Rectal smooth muscle tissue (tissue), 1 donor: ENCODE measurements around the gene OR2G2.

Source experiments
- H3K27ac ChIP-seq: one replicate; pipeline ENCODE4 v1.7.0; 2013; ENCODE audit warnings: low read depth, low read length, inconsistent platforms
- H3K27me3 ChIP-seq: one replicate; pipeline ENCODE4 v1.7.0; 2013; ENCODE audit warnings: low read length; ENCODE audit not compliant: control insufficient read depth, insufficient read depth
- H3K36me3 ChIP-seq: one replicate; pipeline ENCODE4 v1.7.0; 2013; ENCODE audit warnings: low read length; ENCODE audit not compliant: control insufficient read depth, insufficient read depth
- H3K4me1 ChIP-seq: one replicate; pipeline ENCODE4 v1.7.0; 2013; ENCODE audit warnings: low read length; ENCODE audit not compliant: control insufficient read depth, insufficient read depth
- H3K4me3 ChIP-seq: one replicate; pipeline ENCODE4 v1.7.0; 2013; ENCODE audit warnings: low read length
- H3K9ac ChIP-seq: one replicate; pipeline ENCODE4 v1.7.0; 2013; ENCODE audit warnings: low read length

The OR2G2 gene

GRCh38 chr1:247588060-247588459 is at the start of gene OR2G2:
Gene OR2G2 (plus strand): TSS chr1:247588360. CDS start chr1:247588360, 0 bp downstream.
- no peaks in the 10 kb centered on the region for H3K4me1 ChIP-seq
- no peaks in the 10 kb centered on the region for H3K27me3 ChIP-seq
- no peak within 1 kb of the TSS for H3K9ac ChIP-seq
- H3K4me3 ChIP-seq = no peak within 1 kb of the TSS
- H3K36me3 ChIP-seq = no peaks in the 10 kb centered on the region
- no peak within 1 kb of the TSS for H3K27ac ChIP-seq

DNA sequence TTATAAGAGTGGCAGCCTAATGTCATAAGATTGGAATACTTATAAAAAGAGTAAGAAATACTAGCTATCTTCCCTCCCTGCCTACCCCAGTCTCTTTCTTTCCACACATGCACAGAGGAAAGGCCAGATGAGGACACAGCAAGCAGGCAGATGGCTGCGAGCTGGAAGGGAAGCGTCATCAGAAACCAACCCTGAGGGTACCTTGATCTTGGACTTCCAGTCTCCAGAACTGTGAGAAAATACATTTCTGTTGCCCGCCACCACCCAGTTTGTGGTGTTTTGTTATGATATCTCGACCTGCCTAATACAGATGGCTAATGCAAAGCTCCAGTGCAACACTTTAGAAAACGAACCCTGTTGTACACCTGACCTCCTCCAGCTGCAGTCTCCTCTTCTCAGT is 49.6 kb upstream of the OR2G2 start:
- Histone ChIP-seq H3K9ac (no peak overlapping the region), H3K27me3 (no peaks in the 10 kb centered on the region), H3K36me3 (no peaks in the 10 kb centered on the region), H3K4me3 (no peak overlapping the region), H3K4me1 (no peaks in the 10 kb centered on the region), H3K27ac (no peak overlapping the region)

DNA sequence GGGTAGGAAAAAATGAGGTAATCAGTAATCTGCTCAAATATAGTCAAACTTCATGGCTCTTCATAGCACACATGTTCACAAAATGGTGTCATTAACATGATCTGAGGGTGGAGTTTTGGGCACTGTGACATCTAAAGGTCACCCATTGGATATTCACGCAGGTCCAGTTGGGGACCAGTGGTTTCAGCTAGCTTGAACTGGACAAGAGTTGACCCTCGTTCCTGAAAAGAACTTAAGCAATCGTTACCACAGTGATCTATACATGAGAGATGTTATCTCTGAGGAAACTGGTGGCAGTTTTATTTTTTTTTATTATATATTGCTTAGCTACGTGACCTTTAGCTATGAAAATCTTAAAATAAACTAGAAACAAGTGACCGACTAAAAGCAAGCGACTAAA is 48.9 kb upstream of the OR2G2 start:
- Histone ChIP-seq H3K9ac (no peak overlapping the region), H3K4me3 (no peak overlapping the region), H3K27ac (no peak overlapping the region), H3K4me1 (no peaks in the 10 kb centered on the region), H3K36me3 (no peaks in the 10 kb centered on the region), H3K27me3 (no peaks in the 10 kb centered on the region)

DNA sequence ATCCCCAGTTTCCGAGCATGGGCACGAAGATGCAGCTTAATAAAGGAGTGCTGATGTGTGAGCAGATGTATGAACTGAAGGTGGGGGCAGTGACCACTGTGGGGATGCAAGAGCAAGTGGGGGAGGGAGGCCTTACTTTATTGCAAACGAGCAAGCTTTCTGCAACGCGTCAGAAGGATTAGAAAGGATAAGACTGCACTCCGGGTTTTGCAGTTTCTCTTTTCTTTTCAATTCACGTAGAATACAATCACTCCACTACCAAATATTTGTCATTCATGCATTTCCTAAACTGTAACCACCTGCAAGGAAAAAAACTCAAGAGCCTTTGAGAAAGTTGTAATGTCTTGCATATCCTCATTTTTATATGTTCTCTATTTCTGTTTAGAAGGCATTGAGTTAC is 47.6 kb upstream of the OR2G2 start:
- Histone ChIP-seq H3K9ac (no peak overlapping the region), H3K4me1 (no peaks in the 10 kb centered on the region), H3K27me3 (no peaks in the 10 kb centered on the region), H3K36me3 (no peaks in the 10 kb centered on the region), H3K4me3 (no peak overlapping the region), H3K27ac (no peak overlapping the region)

DNA sequence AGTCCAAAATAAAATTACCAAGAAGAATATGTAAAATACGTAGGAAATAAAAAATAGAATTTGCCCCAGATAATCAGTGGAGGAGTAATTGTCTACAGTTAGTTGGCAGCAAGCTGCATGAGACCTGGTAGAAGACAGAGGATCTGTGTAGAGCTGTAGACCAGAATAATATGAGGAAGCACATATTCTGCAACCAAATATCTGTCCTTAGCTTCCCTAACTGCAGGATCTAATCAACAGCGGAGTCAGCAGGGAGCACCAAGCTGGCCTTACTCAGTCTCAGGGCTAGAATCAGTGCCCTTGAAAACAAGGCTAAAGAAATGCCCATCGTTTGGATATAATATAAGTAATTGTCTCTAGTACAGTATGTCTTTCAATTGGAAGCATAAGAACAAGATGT is 45.3 kb upstream of the OR2G2 start:
- H3K9ac ChIP-seq = no peak overlapping the region
- no peaks in the 10 kb centered on the region for H3K27me3 ChIP-seq
- H3K4me1 ChIP-seq = no peaks in the 10 kb centered on the region
- no peak overlapping the region for H3K27ac ChIP-seq
- H3K36me3 ChIP-seq = no peaks in the 10 kb centered on the region
- H3K4me3 ChIP-seq = no peak overlapping the region

GRCh38 chr1:247548092-247548491 is 40.1 kb upstream of the OR2G2 start:
- Histone ChIP-seq H3K27ac (no peak overlapping the region), H3K9ac (no peak overlapping the region), H3K4me1 (no peaks in the 10 kb centered on the region), H3K27me3 (no peaks in the 10 kb centered on the region), H3K36me3 (no peaks in the 10 kb centered on the region), H3K4me3 (no peak overlapping the region)

DNA sequence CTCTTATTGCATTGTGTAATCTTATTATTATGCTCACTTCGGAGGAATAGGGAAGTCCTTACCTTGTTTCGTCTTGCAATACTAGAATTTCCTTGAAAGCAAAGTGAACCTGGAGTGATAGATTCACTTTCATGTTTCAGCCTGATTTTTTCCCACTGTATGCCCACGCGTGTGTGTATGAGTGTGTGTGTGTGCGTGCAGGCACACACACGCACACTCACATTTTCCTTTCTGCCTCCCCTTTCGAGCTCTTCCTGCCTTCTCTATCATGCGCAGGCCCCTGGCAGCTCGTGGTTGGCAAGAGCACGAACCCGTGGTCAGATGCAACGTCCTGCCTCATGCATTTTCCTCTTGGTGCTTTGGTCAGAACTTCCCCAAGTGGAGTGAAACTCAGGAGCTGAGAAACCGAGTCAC is 39.4 kb upstream of the OR2G2 start, which contains the start of gene GCSAML:
TSS of gene GCSAML (plus strand) at position 366 of the 414 bp plus-strand sequence. CDS start 58 bp downstream, outside the sequence.
- Histone ChIP-seq H3K27ac (no peak within 1 kb of the TSS), H3K9ac (no peak within 1 kb of the TSS), H3K4me1 (no peaks in the 10 kb centered on the region), H3K36me3 (no peaks in the 10 kb centered on the region), H3K27me3 (no peaks in the 10 kb centered on the region), H3K4me3 (no peak within 1 kb of the TSS)

DNA sequence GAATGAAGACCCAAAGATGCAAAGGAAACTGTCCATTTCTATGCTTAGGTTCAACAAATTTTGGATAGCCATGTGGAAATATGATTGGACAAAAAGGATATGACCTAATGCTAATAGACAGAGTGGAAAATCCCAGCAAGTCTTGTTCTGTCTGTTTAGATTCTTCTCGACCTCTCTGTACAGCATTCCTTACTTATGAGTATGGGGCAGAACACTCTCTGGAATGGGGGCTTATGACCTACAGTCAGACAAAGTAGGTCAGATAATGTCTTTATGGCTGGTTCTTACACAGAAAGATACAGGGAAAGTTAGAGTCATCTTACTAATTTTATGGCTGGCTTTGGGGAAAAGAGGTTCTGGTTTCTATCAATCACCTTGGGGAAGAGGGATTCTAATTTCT is 36.4 kb upstream of the OR2G2 start:
- Histone ChIP-seq H3K27ac (no peak overlapping the region), H3K4me3 (no peak overlapping the region), H3K9ac (no peak overlapping the region), H3K27me3 (no peaks in the 10 kb centered on the region), H3K36me3 (no peaks in the 10 kb centered on the region), H3K4me1 (no peaks in the 10 kb centered on the region)

DNA sequence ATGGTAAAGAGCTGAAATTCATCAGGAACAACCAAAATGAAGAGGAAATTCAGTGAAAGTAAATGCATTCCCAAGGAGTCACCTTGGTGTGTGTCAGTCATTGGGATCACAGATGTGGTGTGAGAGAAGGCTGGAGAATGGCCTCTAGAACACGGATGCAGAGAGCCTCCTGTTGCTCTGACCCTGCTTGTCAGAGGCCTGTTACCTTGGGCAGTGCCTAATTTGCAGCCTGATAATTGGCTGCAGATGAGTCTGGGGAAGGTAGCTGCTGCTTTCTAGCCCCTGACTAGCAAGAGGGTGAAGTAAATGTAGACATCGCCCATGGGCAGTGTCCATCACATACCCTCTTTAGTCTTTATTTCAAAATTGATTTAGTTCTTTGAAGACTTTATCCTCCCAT is 35.9 kb upstream of the OR2G2 start:
- Histone ChIP-seq H3K27me3 (no peaks in the 10 kb centered on the region), H3K9ac (no peak overlapping the region), H3K4me1 (no peaks in the 10 kb centered on the region), H3K27ac (no peak overlapping the region), H3K4me3 (no peak overlapping the region), H3K36me3 (no peaks in the 10 kb centered on the region)

- no peaks in the 10 kb centered on the region for H3K27me3 ChIP-seq
- no peak overlapping the region for H3K27ac ChIP-seq
- no peaks in the 10 kb centered on the region for H3K36me3 ChIP-seq
- H3K4me1 ChIP-seq = no peaks in the 10 kb centered on the region
- H3K9ac ChIP-seq = no peak overlapping the region
- no peak overlapping the region for H3K4me3 ChIP-seq
Observed at GRCh38 chr1:247557926-247558674, 30.1 kb upstream of the OR2G2 start.

DNA sequence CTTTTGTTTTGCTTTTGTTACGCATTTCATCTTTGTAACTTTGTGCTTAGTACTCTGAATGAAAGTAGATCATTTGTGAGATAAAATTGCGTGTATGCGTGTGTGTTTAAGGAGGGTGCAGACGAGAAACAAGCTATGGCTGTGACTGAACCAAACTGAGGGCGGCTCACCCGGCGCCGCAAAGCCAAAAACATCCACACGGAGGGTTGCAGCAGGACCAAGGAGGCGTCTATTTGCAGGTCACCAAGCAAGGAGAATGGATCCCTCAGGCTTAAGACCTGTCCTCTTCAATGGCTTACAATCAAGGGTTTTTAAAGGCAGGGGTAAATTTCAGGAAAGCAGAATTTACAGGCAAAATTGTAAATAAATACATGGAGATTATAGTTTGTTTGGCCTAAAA is 26.4 kb upstream of the OR2G2 start:
- no peaks in the 10 kb centered on the region for H3K27me3 ChIP-seq
- no peaks in the 10 kb centered on the region for H3K36me3 ChIP-seq
- H3K4me3 ChIP-seq = no peak overlapping the region
- H3K4me1 ChIP-seq = no peaks in the 10 kb centered on the region
- H3K27ac ChIP-seq = no peak overlapping the region
- H3K9ac ChIP-seq = no peak overlapping the region

DNA sequence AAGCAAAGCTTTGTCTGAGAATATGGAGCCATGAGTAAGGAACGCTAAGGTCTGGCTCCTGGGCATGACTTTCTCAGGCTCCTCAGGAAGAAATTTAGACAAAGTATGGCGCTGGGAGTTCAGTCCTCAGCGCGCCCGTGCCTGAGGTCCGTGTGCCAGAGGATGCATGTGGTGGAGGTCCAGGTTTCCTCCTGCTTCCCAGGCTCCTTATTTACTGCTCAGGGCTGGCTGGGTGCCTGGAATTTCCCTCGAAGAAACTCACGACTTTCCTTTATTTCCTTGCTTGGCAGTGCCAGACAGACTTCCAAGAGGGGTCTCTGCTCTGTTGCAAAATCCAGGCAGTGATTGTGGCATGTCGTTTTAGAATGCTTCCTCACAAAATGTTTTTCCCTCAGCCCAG is 26.0 kb upstream of the OR2G2 start:
- H3K4me3 ChIP-seq = no peak overlapping the region
- H3K9ac ChIP-seq = no peak overlapping the region
- H3K4me1 ChIP-seq = no peaks in the 10 kb centered on the region
- no peaks in the 10 kb centered on the region for H3K36me3 ChIP-seq
- H3K27me3 ChIP-seq = no peaks in the 10 kb centered on the region
- H3K27ac ChIP-seq = no peak overlapping the region

DNA sequence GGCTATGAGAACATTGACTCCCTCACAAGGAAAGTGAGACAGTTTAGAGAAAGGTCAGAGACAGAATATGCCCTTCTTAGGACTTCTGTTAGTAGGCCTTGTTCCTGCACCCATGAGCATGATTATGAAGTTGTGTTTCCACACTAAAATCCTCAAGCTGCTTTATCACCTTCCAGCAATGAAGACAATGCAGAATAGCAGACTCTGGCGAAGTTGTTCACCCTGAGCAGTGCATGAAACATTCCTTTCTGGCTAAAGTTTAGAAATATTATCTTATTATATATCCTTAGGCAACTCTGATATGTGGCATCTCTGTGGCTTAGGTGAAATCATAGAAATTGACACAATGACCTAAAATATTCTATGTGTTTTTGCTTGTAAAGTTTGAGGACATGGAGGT is 13.9 kb upstream of the OR2G2 start:
- Histone ChIP-seq H3K4me3 (no peak overlapping the region), H3K9ac (no peak overlapping the region), H3K27ac (no peak overlapping the region), H3K27me3 (no peaks in the 10 kb centered on the region), H3K4me1 (no peaks in the 10 kb centered on the region), H3K36me3 (no peaks in the 10 kb centered on the region)
